Sigmoid colon (tissue), 4 donors: Measurements from ENCODE around the gene PLEKHA6.
"Not testable (repeated sequence)": the region's sequence is repeated elsewhere in the genome, so short reads cannot be mapped to it uniquely, and the experiment has no call there.

Experiments
- POLR2A ChIP-seq, 2 donors: fragments of 450-650 bp; IDR thresholded peaks; one replicate each; pipeline ENCODE4 v1.6.1; 2016; ENCODE audit warnings: antibody characterized with exemption in 2 of 2, mild to moderate bottlenecking in 2 of 2, moderate library complexity in 2 of 2
- POLR2AphosphoS5 ChIP-seq, 4 donors: sonication (generic); formaldehyde crosslinking; IDR thresholded peaks; one replicate each; pipeline ENCODE4 v1.6.1; 2017; ENCODE audit warnings: antibody characterized with exemption in 4 of 4

GRCh38 chr1:204310970-204311369 is 48.8 kb downstream of the PLEKHA6 start:
- TF ChIP-seq POLR2A, POLR2AphosphoS5 (IDR thresholded peaks at IDR 0.05): not testable (repeated sequence)
